HepG2 (cell line): ENCODE data around the gene AGRN. TPM values are rescaled to one million over a fixed set of nuclear protein-coding genes. Genes with fewer than 3 reads are reported as not detected.

ENCODE experiments used
- DR1 ChIP-seq: sonication (generic); formaldehyde crosslinking; IDR thresholded peaks from 2 replicates; pipeline ENCODE4 v1.8.0; 2021; ENCODE audit warnings: mild to moderate bottlenecking, missing genetic modification reagents, inconsistent platforms
- GMEB2 ChIP-seq: IDR thresholded peaks from 2 replicates; pipeline ENCODE4 v1.6.1; 2016; ENCODE audit warnings: missing biosample characterization, missing genetic modification reagents, low read depth
- KLF16 ChIP-seq, 2 experiments: sonication (generic) in 1 of 2; formaldehyde crosslinking in 1 of 2; IDR thresholded peaks; 2 replicates each; pipeline versions ENCODE4 v1.6.1 to v1.8.0; 2016 to 2023; ENCODE audit warnings: missing genetic modification reagents in 2 of 2, missing compliant biosample characterization in 1 of 2
- RERE ChIP-seq: IDR thresholded peaks from 2 replicates; pipeline ENCODE4 v1.6.1; 2016; ENCODE audit warnings: low read depth, missing genetic modification reagents, missing compliant biosample characterization
- SRSF4 ChIP-seq: fragments of 200-400 bp; formaldehyde crosslinking; IDR thresholded peaks from one replicate; pipeline ENCODE4 v1.6.1; 2018; ENCODE audit warnings: mild to moderate bottlenecking, low read depth, low read length, moderate library complexity; ENCODE audit not compliant: poor library complexity, severe bottlenecking
- STAG1 ChIP-seq: sonication (generic); formaldehyde crosslinking; IDR thresholded peaks from 2 replicates; pipeline ENCODE4 v1.4.0; 2020; ENCODE audit warnings: missing genetic modification reagents
- TFDP1 ChIP-seq: IDR thresholded peaks from 2 replicates; pipeline ENCODE4 v1.6.1; 2016; ENCODE audit warnings: missing compliant biosample characterization, missing genetic modification reagents, borderline replicate concordance
- U2AF1 ChIP-seq: fragments of 200-400 bp; formaldehyde crosslinking; optimal IDR thresholded peaks from 2 replicates; pipeline ENCODE3; 2017; ENCODE audit warnings: mild to moderate bottlenecking, low read depth, low read length
- UBTF ChIP-seq: sonication (generic); formaldehyde crosslinking; IDR thresholded peaks from 2 replicates; pipeline ENCODE4 v1.4.0; 2020; ENCODE audit warnings: mild to moderate bottlenecking, missing genetic modification reagents
- YEATS4 ChIP-seq: sonication (generic); formaldehyde crosslinking; IDR thresholded peaks from 2 replicates; pipeline ENCODE4 v1.4.0; 2020; ENCODE audit warnings: missing genetic modification reagents, borderline replicate concordance
- ZFAT ChIP-seq: sonication (generic); formaldehyde crosslinking; conservative IDR thresholded peaks from 2 replicates; pipeline ENCODE4 v1.8.1; 2023; ENCODE audit warnings: missing genetic modification reagents, inconsistent platforms
- ZNF331 ChIP-seq: sonication (generic); formaldehyde crosslinking; IDR thresholded peaks from 2 replicates; pipeline ENCODE4 v1.4.0; 2020; ENCODE audit warnings: missing genetic modification reagents
- ZNF572 ChIP-seq: sonication (generic); formaldehyde crosslinking; IDR thresholded peaks from 2 replicates; pipeline ENCODE4 v1.5.1; 2020; ENCODE audit warnings: mild to moderate bottlenecking, missing genetic modification reagents
- ZNF75D ChIP-seq: sonication (generic); formaldehyde crosslinking; IDR thresholded peaks from 2 replicates; pipeline ENCODE4 v1.8.1; 2023; ENCODE audit warnings: missing genetic modification reagents, mild to moderate bottlenecking, borderline replicate concordance
- polyA plus RNA-seq, 8 experiments: library from polyadenylated mRNA; depleted of rRNA in 3 of 8; stranded (reverse) in 7 of 8; unstranded in 1 of 8; fragments of >200 nt; fragmentation: Illumina TruSeq in 4 of 8; extraction: Trizol in 4 of 8; gene quantifications; 2 replicates each; pipeline versions ENCODE4 v1.2.1 to v1.2.3, GENCODE V29; 2011 to 2016; ENCODE audit warnings: low read depth in 4 of 8, missing spikeins in 1 of 8, mixed read lengths in 1 of 8; ENCODE audit not compliant: insufficient read depth in 1 of 8
- total RNA-seq, 5 experiments: library from RNA; depleted of rRNA; stranded (reverse); fragments of >200 nt; fragmentation: Illumina TruSeq; extraction: Trizol; gene quantifications; 2 replicates each; pipeline ENCODE4 v1.2.3, GENCODE V29; 2016; ENCODE audit warnings: low read depth in 1 of 5
- TF ChIP-seq, protein P1 (sequence below): sonication (generic); formaldehyde crosslinking; IDR thresholded peaks from 2 replicates; pipeline ENCODE4 v1.8.1; 2023; ENCODE audit warnings: mild to moderate bottlenecking, missing genetic modification reagents

The AGRN gene
- total and polyA plus RNA-seq, 2 of the 13 experiments (the other 11 are each of a cell fraction or from before 2014, with no cell fraction given): 29.8 to 65.2 TPM

- no peak for TF ChIP-seq RERE (CRISPR knock-in tag)
- TF ChIP-seq SRSF4: no peak
- no peak for TF ChIP-seq YEATS4 (CRISPR knock-in tag)
- TF ChIP-seq ZFAT (CRISPR knock-in tag): no peak
- no peak for TF ChIP-seq KLF16 (CRISPR knock-in tag; IDR thresholded peaks at IDR 0.05)
- TF ChIP-seq GMEB2 (CRISPR knock-in tag): no peak
- TF ChIP-seq, protein P1, sequence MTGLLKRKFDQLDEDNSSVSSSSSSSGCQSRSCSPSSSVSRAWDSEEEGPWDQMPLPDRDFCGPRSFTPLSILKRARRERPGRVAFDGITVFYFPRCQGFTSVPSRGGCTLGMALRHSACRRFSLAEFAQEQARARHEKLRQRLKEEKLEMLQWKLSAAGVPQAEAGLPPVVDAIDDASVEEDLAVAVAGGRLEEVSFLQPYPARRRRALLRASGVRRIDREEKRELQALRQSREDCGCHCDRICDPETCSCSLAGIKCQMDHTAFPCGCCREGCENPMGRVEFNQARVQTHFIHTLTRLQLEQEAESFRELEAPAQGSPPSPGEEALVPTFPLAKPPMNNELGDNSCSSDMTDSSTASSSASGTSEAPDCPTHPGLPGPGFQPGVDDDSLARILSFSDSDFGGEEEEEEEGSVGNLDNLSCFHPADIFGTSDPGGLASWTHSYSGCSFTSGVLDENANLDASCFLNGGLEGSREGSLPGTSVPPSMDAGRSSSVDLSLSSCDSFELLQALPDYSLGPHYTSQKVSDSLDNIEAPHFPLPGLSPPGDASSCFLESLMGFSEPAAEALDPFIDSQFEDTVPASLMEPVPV (CRISPR knock-in tag): no peak
- no peak for TF ChIP-seq ZNF75D
- TF ChIP-seq U2AF1: no peak
- TF ChIP-seq ZNF572 (CRISPR knock-in tag): no peak
- TF ChIP-seq ZNF331 (CRISPR knock-in tag): no peak
- TF ChIP-seq DR1 (CRISPR knock-in tag): no peak
- no peak for TF ChIP-seq TFDP1
- TF ChIP-seq STAG1: no peak
- TF ChIP-seq UBTF (CRISPR knock-in tag): no peak
Observed at GRCh38 chr1:1080122-1080757, 60.3 kb downstream of the AGRN start (continued).
